KBM-7 (cell line): ENCODE data around the gene SULT1C3.

Experiments used
- DNase-seq: peaks from one replicate; pipeline ENCODE4 v3.0.0-alpha.2; 2015
- in situ Hi-C: fragments of 300-500 bp; cut with MboI; formaldehyde crosslinking; loops from 2 replicates; pipeline ENCODE4 v1.14.3; 2020; ENCODE audit warnings: low sequenced_read_pairs, low pct_unique_long_range_greater_than_20kb, mixed read lengths

Gene SULT1C3

GRCh38 chr2:108285616-108286015 is 45.8 kb downstream of the SULT1C3 start:
- in situ Hi-C loops, result no loop called here

GRCh38 chr2:108287169-108287568 is 47.4 kb downstream of the SULT1C3 start:
- in situ Hi-C loops, result no loop called here
- DNase-seq, result no peak

More at GRCh38 chr2:108285616-108286015, 45.8 kb downstream of the SULT1C3 start:
- DNase-seq, result no peak

- no peak for DNase-seq
- in situ Hi-C loops, result no loop called here
Observed at GRCh38 chr2:108288534-108289106, 48.9 kb downstream of the SULT1C3 start, which contains the start of gene SULT1C2. SULT1C2 (plus strand) TSS chr2:108288895; CDS start chr2:108293668, 4,773 bp downstream.

GRCh38 chr2:108293850-108294249 is 54.1 kb downstream of the SULT1C3 start:
- in situ Hi-C loops, result no loop called here

DNA sequence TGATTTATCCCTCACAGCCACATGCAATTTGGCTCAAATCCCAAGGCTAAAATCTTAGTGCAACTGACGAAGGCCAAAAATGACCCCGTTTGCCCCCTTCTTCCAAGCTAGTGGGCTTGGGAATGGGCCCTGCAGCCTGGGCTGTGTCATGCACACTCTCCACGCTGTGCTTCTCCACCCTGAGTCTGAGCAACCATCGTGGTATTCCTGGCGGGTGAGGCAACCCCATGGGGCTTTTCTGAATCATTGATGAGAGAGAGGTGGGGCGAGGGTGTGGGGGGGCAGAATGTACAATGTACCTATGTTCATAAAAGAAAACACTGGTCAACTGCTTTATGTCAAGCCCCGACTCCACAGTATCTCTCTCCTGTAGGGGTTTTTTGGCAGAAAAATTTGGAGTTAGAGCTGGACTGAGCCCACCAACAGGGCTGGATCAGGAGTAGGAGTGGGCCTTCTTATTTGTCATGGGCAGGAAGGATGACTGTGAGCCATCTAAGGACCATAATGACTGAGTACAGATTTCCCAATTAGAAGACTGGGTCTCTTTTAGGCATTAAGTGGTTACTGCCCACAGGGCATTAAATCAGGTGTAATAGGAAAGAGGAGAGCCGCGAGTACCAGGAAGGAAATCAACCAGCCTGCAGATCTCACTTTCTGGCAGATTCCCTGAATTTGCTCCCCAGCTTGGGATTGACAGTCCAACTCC is 57.8 kb downstream of the SULT1C3 start:
- in situ Hi-C loops, result no loop called here
- no peak for DNase-seq

More at GRCh38 chr2:108293850-108294249, 54.1 kb downstream of the SULT1C3 start:
- DNase-seq, result no peak

DNA sequence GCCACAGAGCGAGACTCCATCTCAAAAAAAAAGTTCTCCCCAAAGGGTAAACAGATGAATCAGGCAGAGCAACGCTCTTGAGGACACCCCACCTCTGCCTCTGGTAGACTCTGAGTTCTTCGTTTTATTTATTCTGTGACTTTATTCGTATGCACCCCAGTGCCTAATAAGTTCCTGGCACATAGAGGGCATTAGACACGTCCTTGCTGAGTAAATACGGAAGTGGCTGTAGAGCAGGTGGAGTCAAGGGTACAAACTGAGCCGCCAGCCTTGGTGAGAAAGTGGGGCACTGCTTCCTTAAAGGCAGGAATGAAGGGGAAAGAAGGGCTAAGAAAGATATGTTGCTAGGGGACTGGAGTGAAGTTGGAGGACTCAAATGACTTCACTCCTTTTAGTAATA is 61.8 kb downstream of the SULT1C3 start:
- DNase-seq, result no peak
- in situ Hi-C loops, result no loop called here

- DNase-seq, result no peak
- in situ Hi-C loops, result no loop called here
Observed at GRCh38 chr2:108304975-108305374, 65.2 kb downstream of the SULT1C3 start.

DNA sequence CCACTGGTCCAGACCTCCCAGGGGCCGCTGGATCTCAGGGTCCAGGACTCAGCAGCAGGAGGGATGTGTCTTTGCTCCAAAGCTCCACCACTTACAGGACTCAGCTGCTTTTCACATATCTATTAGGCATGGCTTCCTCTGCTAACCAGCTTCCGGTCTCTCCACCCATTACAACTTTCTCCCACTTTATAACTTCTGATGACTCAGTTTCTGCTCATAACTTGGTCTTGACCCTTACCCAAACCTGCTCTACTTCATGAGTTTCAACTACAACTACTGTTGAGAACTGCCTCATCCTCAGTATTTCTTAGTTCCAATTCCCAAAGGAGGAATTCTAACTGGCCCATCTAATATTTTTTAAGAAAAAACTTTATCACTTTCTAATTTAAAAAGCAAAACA is 66.1 kb downstream of the SULT1C3 start:
- DNase-seq, result no peak
- in situ Hi-C loops, result no loop called here

- DNase-seq, result no peak
- in situ Hi-C loops, result no loop called here
Observed at GRCh38 chr2:108309903-108310302, 70.1 kb downstream of the SULT1C3 start.
